Measurements from ENCODE around the gene TOMM34.
A peak's percentile ranks its signal among the peaks of the same experiment; 100 is the strongest.

Gene TOMM34

GRCh38 chr20:44924541-44924940 is 35.7 kb downstream of the TOMM34 start:
- DNase-seq, result no peak

- no peak for DNase-seq
Measured at GRCh38 chr20:44921447-44921846, 38.8 kb downstream of the TOMM34 start.

GRCh38 chr20:44918761-44919160 is 41.4 kb downstream of the TOMM34 start:
- no peak for DNase-seq

GRCh38 chr20:44918342-44918741 is 41.9 kb downstream of the TOMM34 start:
- no peak for DNase-seq

- DNase-seq, result no peak
Measured at GRCh38 chr20:44917399-44917798, 42.8 kb downstream of the TOMM34 start.

- DNase-seq, result no peak
Measured at GRCh38 chr20:44916586-44916985, 43.6 kb downstream of the TOMM34 start.

- no peak for DNase-seq
Measured at GRCh38 chr20:44914924-44915323, 45.3 kb downstream of the TOMM34 start.

GRCh38 chr20:44912189-44912588 is 48.0 kb downstream of the TOMM34 start:
- DNase-seq, result no peak

- DNase-seq, result peak; percentile 48
Measured at GRCh38 chr20:44911264-44911921, 48.8 kb downstream of the TOMM34 start.

GRCh38 chr20:44910690-44911262 is 49.4 kb downstream of the TOMM34 start:
- DNase-seq, result no peak

GRCh38 chr20:44909872-44910689 is 50.1 kb downstream of the TOMM34 start, which contains the start of gene PABPC1L:
TSS of gene PABPC1L (plus strand) at chr20:44910060. CDS start at chr20:44910144, 84 bp downstream.
- DNase-seq, result peak; percentile 79

GRCh38 chr20:44908987-44909871 is 51.0 kb downstream of the TOMM34 start:
- DNase-seq, result no peak

- no peak for DNase-seq
Measured at GRCh38 chr20:44904377-44904776, 55.8 kb downstream of the TOMM34 start.

GRCh38 chr20:44901974-44902373 is 58.2 kb downstream of the TOMM34 start:
- DNase-seq, result no peak

GRCh38 chr20:44900231-44900854 is 59.9 kb downstream of the TOMM34 start:
- DNase-seq, result no peak

- no peak for DNase-seq
Measured at GRCh38 chr20:44897133-44897532, 63.1 kb downstream of the TOMM34 start.

- no peak for DNase-seq
Measured at GRCh38 chr20:44896583-44896982, 63.6 kb downstream of the TOMM34 start.

- DNase-seq, result no peak
Measured at GRCh38 chr20:44894959-44895358, 65.2 kb downstream of the TOMM34 start.
